Stimulated activated naive B cell treated with anti-CD40 and anti-IgM and Interleukin-4, amounts not matched to agents 10 μg/mL and 1 μg/mL and 100 μg/mL, for 72 hours (primary cell): ENCODE results near the gene PRUNE1.

Experiments used
- ATAC-seq, 2 donors: fragments of 150-1000 bp; cut with Tn5 transposase; replicated peaks; 2 replicates each; pipeline ENCODE4 v1.10.0; 2021; ENCODE audit warnings: moderate library complexity in 1 of 2
- DNase-seq: peaks from one replicate; pipeline ENCODE4 v3.0.0; 2021
- H3K27ac Mint-ChIP-seq: one replicate; pipeline ENCODE4 v1.8.0; 2022; ENCODE audit warnings: mild to moderate bottlenecking, mixed read lengths
- H3K27me3 Mint-ChIP-seq, 2 donors: one replicate each; pipeline ENCODE4 v1.8.0; 2022; ENCODE audit warnings: mixed read lengths in 2 of 2
- H3K36me3 Mint-ChIP-seq, 2 donors: one replicate each; pipeline ENCODE4 v1.8.0; 2022; ENCODE audit warnings: mixed read lengths in 2 of 2, mild to moderate bottlenecking in 1 of 2
- H3K4me1 Mint-ChIP-seq, 2 donors: one replicate each; pipeline ENCODE4 v1.8.0; 2022; ENCODE audit warnings: mixed read lengths in 2 of 2, mild to moderate bottlenecking in 1 of 2
- H3K4me3 Mint-ChIP-seq, 2 donors: one replicate each; pipeline ENCODE4 v1.8.0; 2022; ENCODE audit warnings: mild to moderate bottlenecking in 2 of 2, mixed read lengths in 2 of 2, moderate library complexity in 1 of 2
- H3K9me3 Mint-ChIP-seq, 2 donors: one replicate each; pipeline ENCODE4 v1.8.0; 2022; ENCODE audit warnings: mixed read lengths in 2 of 2, mild to moderate bottlenecking in 1 of 2

Gene PRUNE1

DNA sequence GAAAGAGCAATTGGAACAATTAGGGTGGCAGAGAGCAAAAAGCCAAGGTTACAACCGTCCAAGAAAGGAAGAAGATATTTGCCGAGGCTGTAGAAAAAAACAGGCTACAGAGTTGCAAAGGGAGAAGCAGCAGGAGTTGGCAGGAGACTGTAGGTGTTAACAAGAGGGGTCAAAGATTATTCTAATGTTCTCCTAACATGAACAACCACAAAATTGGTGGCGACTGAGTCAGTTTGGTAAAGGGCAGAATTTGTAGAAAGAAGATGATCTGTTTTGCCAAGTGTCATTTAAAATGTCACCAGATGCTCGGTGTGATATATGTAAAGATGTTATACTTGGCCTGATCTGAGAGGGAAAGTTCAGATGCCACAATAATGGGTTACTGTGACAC, 401 bp upstream of the PRUNE1 start:
- no peak for ATAC-seq
- H3K27ac Mint-ChIP-seq: peak overlapping the region; percentile 98
- H3K36me3 Mint-ChIP-seq: peaks cover 3 to 6% of the 10 kb centered on the region in 2 donors
- no peak for DNase-seq
- no peaks in the 10 kb centered on the region for H3K27me3 Mint-ChIP-seq
- peaks cover 35 to 68% of the 10 kb centered on the region in 2 donors for H3K4me1 Mint-ChIP-seq
- H3K9me3 Mint-ChIP-seq: no peaks in the 10 kb centered on the region
- peak overlapping the region; percentile 97 for H3K4me3 Mint-ChIP-seq

DNA sequence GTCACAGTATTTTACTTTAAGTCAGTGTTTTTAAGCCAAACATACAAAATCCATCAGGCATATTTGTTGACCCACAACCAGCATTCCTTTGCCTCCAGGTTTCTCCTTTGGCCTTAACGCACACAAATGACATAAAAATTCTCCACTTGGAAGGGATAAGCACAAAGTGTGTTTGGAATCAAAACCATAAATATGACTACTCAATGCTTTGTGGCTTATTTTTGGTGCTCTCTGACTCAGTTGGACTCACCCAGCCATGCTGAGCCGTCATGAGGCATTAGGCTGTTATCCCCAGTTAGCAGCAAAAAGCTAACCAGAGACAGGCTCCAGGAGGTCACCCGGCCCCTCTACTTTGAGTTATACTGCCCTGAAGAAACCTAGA, 948 bp downstream of the PRUNE1 start:
- no peak for ATAC-seq
- peak overlapping the region; percentile 98 for H3K27ac Mint-ChIP-seq
- H3K9me3 Mint-ChIP-seq: no peaks in the 10 kb centered on the region
- H3K4me1 Mint-ChIP-seq: peaks cover 35 to 67% of the 10 kb centered on the region in 2 donors
- H3K27me3 Mint-ChIP-seq: no peaks in the 10 kb centered on the region
- peak overlapping the region; percentile 97 for H3K4me3 Mint-ChIP-seq
- DNase-seq: no peak
- H3K36me3 Mint-ChIP-seq: peaks cover 3 to 6% of the 10 kb centered on the region in 2 donors

DNA sequence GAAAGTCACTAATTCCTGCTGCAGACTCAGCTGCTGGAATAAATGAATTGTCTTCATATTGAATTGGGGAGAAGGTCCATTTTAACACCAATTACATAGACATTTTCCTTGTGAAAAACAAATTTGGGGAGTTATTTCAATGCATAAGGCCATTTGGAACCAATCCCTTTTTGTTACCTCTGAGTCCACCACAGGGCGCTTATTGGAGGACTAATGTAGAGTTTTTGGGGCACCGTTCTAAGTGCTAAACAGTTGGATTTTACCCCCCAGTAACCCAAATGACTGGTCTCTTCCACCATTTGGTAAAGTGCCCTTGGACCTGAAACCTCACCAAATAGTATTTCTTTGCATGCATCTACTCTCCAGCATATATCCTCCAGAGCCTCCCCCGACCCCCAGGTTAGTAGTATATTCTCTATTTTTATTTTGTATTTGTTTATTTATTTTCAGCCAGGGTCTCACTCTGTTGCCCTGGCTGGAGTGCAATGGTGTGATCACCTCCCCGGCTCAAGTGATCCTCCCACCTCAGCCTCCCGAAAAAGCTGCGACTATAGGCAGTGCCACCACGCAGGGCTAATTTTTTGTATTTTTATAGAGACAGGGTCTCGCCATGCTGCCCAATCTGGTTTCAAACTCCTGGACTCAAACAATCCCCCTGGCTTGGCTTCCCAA, 1.6 kb downstream of the PRUNE1 start:
- DNase-seq (no peak), ATAC-seq (no peak)
- peaks cover 3 to 6% of the 10 kb centered on the region in 2 donors for H3K36me3 Mint-ChIP-seq
- H3K4me1 Mint-ChIP-seq: peaks cover 35 to 66% of the 10 kb centered on the region in 2 donors
- no peaks in the 10 kb centered on the region for H3K9me3 Mint-ChIP-seq
- no peaks in the 10 kb centered on the region for H3K27me3 Mint-ChIP-seq
- no peak overlapping the region for H3K27ac Mint-ChIP-seq
- H3K4me3 Mint-ChIP-seq: peak overlapping the region; percentile 97

DNA sequence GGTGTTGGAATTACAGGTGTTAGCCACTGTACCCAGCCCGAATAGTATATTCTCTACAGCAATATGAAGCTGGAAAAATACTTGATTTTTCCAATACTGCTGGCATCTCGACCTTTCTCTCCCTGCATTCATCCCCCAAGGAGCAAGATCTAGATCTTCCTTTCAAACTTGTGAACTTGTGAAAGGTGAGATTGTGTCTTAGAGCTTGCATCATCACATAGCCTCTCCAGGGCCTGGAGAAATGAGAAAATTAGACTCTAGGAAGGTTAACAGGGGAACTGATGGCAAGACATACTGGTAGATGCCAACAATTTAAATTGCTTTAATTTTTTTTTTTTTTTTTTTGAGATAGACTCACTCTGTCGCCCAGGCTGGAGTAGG, 2.1 kb downstream of the PRUNE1 start:
- Mint-ChIP-seq H3K27ac (no peak overlapping the region), H3K4me3 (no peak overlapping the region), H3K36me3 (peaks cover 3 to 6% of the 10 kb centered on the region in 2 donors), H3K9me3 (no peaks in the 10 kb centered on the region), H3K4me1 (peaks cover 35 to 61% of the 10 kb centered on the region in 2 donors), H3K27me3 (no peaks in the 10 kb centered on the region)
- ATAC-seq (no peak), DNase-seq (no peak)

DNA sequence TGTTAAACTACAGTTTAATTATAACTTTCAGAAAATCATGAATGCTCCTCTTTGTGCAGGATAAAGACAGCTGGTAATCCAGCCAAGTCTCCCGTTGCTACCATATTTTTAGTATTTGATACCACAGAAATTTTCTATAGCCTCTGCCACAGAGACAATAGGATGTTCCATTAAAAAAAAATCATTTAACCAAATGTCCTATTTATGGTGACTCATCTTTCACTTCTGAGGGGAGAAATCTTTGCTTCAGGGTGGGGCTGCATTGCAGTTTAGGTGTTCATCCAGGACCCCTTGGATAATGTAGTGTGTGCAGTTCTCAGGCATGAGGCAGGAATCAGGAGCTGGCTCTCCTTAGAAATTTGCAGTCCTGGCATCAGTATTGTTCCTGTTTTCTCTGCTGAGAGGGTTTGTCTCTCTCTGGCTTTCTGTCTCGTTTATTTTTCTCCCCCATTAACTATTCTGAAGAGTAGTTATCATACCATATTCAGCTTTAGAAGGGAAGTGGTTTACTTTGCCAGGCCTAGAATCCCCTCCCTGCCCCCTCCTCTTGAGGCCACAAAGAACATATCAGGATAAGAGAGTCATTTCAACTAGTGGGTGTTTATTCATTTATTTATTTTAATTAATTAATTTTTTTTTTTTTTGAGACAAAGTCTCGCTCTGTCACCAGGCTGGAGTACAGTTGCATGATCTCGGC, 3.1 kb downstream of the PRUNE1 start:
- DNase-seq (no peak), ATAC-seq (no peak)
- H3K27me3 Mint-ChIP-seq: no peaks in the 10 kb centered on the region
- H3K36me3 Mint-ChIP-seq: peaks cover 3 to 6% of the 10 kb centered on the region in 2 donors
- H3K4me1 Mint-ChIP-seq: peaks cover 25 to 51% of the 10 kb centered on the region in 2 donors
- no peaks in the 10 kb centered on the region for H3K9me3 Mint-ChIP-seq
- H3K4me3 Mint-ChIP-seq: no peak overlapping the region
- H3K27ac Mint-ChIP-seq: no peak overlapping the region

DNA sequence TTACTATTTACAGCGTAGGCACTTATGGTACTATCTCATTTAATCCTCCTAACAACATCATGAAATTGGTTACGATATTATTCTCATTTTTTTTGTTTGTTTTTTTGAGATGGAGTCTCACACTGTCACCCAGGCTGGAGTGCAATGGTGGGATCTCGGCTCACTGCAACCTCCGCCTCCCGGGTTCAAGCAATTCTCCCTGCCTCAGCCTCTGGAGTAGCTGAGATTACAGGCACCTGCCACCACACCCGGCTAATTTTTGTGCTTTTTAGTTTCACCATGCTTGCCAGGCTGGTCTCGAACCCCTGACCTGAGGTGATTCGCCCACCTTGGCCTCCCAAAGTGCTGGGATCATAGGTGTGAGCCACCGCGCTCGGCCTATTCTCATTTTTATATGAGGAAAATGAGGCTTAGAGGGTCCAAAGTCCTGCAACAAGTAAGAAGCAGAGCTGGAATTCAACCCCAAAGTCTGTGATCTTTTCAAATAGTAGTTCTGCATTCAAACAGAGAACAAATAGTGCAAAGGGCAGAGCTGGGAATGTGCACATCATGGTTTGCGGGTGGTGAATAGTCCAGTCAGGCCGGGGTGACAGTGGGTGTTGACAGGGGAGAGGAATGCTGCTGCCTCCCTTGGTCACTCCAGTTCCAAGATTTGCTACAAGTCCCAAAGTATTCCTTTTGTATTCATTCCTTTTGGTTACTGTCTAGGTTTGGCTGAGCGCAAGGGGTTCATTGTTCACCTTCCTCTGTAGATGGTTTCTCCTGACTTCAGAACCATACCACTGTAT, 4.6 kb downstream of the PRUNE1 start:
- Mint-ChIP-seq H3K27ac (no peak overlapping the region), H3K4me3 (no peak overlapping the region), H3K4me1 (peaks cover 13 to 36% of the 10 kb centered on the region in 2 donors), H3K36me3 (peaks cover 3 to 6% of the 10 kb centered on the region in 2 donors), H3K9me3 (no peaks in the 10 kb centered on the region), H3K27me3 (no peaks in the 10 kb centered on the region)
- ATAC-seq (no peak), DNase-seq (no peak)

DNA sequence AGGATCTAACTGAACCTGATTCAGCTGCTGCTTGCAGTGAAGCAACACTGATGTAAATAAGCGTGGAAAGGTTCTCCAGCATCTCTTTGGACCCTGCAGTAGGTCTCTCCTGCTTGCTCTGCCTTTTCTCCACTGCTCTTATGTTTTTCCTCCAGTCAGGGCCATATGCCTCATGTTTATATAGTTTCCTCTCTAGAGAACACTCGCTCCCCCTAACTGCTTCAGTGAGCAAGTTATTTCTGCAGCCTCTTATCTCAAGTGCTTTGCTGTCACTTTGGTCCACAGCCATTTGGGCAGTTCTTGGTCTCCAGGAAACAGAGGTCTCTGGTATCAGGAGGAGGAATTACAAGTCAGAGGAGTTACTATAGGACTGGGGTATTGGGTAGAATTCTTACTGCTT, 5.3 kb downstream of the PRUNE1 start:
- ATAC-seq: no peak
- DNase-seq: no peak
- H3K27ac Mint-ChIP-seq: no peak overlapping the region
- H3K9me3 Mint-ChIP-seq: no peaks in the 10 kb centered on the region
- H3K36me3 Mint-ChIP-seq: peaks cover 4 to 7% of the 10 kb centered on the region in 2 donors
- peaks cover 9 to 29% of the 10 kb centered on the region in 2 donors for H3K4me1 Mint-ChIP-seq
- no peaks in the 10 kb centered on the region for H3K27me3 Mint-ChIP-seq
- no peak overlapping the region for H3K4me3 Mint-ChIP-seq

DNA sequence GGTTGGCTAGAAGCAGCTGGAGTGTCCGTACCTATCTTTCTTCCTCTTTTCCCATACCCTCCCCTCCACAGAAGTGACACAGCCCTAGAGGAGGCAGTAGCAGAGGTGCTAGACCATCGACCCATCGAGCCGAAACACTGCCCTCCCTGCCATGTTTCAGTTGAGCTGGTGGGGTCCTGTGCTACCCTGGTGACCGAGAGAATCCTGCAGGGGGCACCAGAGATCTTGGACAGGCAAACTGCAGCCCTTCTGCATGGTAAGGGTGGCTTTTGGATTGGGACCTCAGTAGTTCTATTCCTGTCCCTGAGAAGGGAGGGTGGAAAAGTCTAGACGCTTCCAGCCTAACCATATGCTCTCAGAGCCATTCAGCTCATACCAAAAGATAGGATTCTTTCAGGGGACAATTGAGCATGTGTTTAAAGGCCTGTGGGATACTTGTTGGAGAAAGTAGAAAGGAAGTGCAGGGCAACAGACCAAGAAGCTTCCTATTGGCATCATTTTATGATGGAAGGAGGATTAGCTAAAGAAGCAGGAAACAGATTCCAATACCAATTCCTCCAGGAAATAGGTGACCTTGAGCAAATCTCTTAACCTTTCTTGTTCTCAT, 16.4 kb downstream of the PRUNE1 start:
- Mint-ChIP-seq H3K36me3 (peaks cover 23 to 30% of the 10 kb centered on the region in 2 donors), H3K4me3 (no peak overlapping the region), H3K27me3 (no peaks in the 10 kb centered on the region), H3K27ac (no peak overlapping the region), H3K9me3 (no peaks in the 10 kb centered on the region), H3K4me1 (peaks cover 4 to 8% of the 10 kb centered on the region in 2 donors)
- ATAC-seq (peak; percentile 96 to 99), DNase-seq (peak; percentile 54)

DNA sequence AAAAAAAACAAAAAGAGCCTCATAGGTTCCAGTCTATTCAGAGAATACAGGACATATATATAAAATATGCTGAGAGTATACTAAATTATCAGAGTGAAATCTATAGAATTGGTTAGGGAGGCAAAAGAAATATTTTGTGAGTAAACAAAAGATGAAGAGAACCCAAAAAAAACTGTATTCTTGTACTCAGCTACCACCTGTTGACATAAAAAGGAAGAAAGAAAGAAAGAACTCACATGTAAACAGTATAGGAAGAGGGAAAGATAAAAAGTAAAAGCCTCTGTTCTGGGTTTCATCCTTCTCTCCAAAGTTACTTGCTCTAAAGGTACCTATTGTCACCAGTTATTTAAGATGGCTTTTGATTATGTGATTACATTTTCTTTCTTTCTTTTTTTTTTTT, 18.2 kb downstream of the PRUNE1 start:
- Mint-ChIP-seq H3K4me1 (peaks cover 6 to 8% of the 10 kb centered on the region in 2 donors), H3K4me3 (no peak overlapping the region), H3K27me3 (no peaks in the 10 kb centered on the region), H3K9me3 (no peaks in the 10 kb centered on the region), H3K36me3 (peaks cover 27 to 38% of the 10 kb centered on the region in 2 donors), H3K27ac (no peak overlapping the region)
- no peak for ATAC-seq
- no peak for DNase-seq

DNA sequence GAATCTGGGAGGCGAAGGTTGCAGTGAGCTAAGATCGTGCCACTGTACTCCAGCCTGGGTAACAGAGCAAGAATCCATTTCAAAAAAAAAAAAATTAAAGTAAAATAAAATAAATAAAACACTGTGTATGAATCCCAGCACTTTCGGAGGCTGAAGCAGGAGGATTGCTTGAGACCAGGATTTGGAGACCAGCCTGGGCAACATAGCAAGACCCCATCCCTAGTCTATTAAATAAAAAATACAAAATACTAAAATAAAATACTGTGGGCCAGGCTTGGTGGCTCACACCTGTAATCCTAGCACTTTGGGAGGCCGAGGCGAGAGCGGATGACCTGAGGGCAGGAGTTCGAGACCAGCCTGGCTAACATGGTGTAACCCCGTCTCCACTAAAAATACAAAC, 23.9 kb downstream of the PRUNE1 start:
- peaks cover 27 to 35% of the 10 kb centered on the region in 2 donors for H3K36me3 Mint-ChIP-seq
- H3K27ac Mint-ChIP-seq: no peak overlapping the region
- H3K9me3 Mint-ChIP-seq: no peaks in the 10 kb centered on the region

DNA sequence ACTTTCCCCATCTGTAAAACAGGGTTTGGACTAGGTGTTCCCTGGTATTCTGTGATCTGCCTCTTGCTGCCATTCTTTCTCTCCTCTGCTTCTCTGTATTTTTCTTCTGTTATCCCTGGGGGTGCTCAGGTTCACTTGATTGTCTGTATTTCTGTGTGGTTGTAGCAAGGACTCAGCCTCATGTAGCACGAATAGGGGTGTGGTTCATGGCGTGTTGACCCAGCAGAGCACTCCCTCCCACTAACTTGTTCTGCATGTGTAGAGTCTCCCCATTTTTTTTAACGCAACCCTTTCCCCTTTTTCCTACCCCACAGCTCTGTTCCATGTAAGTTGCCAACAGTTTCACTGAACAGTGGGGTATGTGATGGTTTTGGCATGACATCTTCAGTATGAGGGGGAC, 26.9 kb downstream of the PRUNE1 start:
- Mint-ChIP-seq H3K4me1 (peaks cover 0 to 1% of the 10 kb centered on the region in 2 donors), H3K27ac (no peak overlapping the region), H3K9me3 (no peaks in the 10 kb centered on the region), H3K4me3 (no peak overlapping the region), H3K27me3 (no peaks in the 10 kb centered on the region), H3K36me3 (peaks cover 19 to 40% of the 10 kb centered on the region in 2 donors)
- DNase-seq (no peak), ATAC-seq (no peak)

More for the DNA sequence above, 23.9 kb downstream of the PRUNE1 start:
- no peak for ATAC-seq
- no peak for DNase-seq
- no peak overlapping the region for H3K4me3 Mint-ChIP-seq
- H3K27me3 Mint-ChIP-seq: no peaks in the 10 kb centered on the region
- H3K4me1 Mint-ChIP-seq: peaks cover 0 to 1% of the 10 kb centered on the region in 2 donors

DNA sequence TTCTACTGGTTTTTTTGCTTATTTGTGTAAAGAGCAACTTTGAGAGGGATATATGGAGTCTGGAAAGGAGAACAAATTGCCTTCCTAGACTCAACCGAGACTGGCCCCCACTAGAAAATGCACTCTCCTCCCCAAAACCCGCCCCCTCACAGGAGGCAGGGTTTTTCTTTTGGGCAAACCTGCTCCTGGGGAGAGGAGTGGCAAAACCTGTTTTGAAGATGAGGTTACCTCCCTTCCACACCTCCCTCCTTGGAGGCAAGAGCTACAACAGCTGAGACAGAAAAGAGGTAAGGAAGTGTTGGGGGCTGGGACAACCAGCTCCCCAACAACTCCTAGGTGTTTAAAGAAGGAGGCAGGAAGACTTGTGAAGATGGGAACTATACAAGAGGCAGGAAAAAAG, 28.1 kb downstream of the PRUNE1 start, which contains the start of gene BNIPL:
Gene BNIPL, plus strand, starts transcription at position 231 of the 400 bp plus-strand sequence. Its CDS starts 140 bp downstream, at position 371.
- no peak for ATAC-seq

DNA sequence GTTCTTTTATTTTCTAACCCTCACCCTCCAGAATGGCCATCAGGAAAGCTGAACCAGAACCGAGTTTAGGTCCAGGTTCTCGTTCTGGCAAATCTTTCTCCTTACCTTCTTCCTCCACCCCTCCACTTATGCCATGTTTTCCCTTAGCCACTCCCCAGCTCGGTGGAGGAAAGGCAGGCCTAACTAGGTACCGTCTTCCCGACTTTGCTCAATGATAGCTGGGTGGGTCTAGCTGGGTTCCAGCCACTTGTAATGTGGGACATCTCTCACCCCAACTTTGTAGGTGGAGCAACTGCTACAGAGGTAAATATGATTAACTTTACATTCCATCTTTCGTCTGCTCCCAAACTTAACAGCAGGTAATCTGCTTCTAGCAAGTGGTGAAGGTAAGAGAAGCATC, 28.8 kb downstream of the PRUNE1 start:
- Mint-ChIP-seq H3K36me3 (peaks cover 15 to 31% of the 10 kb centered on the region in 2 donors), H3K4me3 (no peak overlapping the region), H3K4me1 (no peaks in the 10 kb centered on the region), H3K27me3 (no peaks in the 10 kb centered on the region), H3K27ac (no peak overlapping the region), H3K9me3 (no peaks in the 10 kb centered on the region)
- DNase-seq (no peak), ATAC-seq (no peak)

More for the DNA sequence above, 28.1 kb downstream of the PRUNE1 start, which contains the start of gene BNIPL:
- no peaks in the 10 kb centered on the region for H3K27me3 Mint-ChIP-seq
- DNase-seq: no peak
- H3K4me1 Mint-ChIP-seq: no peaks in the 10 kb centered on the region
- no peaks in the 10 kb centered on the region for H3K9me3 Mint-ChIP-seq
- H3K27ac Mint-ChIP-seq: peak within 1 kb of the TSS; percentile 4
- no peak within 1 kb of the TSS for H3K4me3 Mint-ChIP-seq
- peaks cover 15 to 33% of the 10 kb centered on the region in 2 donors for H3K36me3 Mint-ChIP-seq

DNA sequence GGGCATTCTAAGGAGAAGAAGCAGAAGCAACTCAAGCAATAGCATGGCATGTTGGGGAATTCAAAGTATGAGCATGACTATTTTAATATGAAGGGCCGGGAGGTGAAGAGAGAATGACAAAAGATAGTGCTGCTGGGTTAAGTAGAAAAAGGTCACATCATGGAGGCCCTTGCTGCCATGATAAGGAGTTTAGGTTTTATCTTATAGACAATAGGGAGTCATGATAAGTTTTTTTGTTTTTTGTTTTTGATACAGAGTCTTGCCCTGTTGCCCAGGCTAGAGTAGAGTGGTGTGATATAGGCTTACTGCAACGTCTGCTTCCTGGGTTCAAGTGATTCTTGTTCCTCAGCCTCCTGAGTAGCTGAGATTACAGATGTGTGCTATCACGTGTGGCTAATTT, 31.3 kb downstream of the PRUNE1 start:
- no peak for DNase-seq
- no peaks in the 10 kb centered on the region for H3K9me3 Mint-ChIP-seq
- H3K27me3 Mint-ChIP-seq: no peaks in the 10 kb centered on the region
- H3K4me1 Mint-ChIP-seq: no peaks in the 10 kb centered on the region
- no peak overlapping the region for H3K4me3 Mint-ChIP-seq
- H3K27ac Mint-ChIP-seq: no peak overlapping the region
- no peak for ATAC-seq
- peaks cover 16 to 31% of the 10 kb centered on the region in 2 donors for H3K36me3 Mint-ChIP-seq
